HL-60 (cell line): Measurements from ENCODE around the gene SLC35C1.

ENCODE experiments used
- DNase-seq, 2 experiments: peaks; one replicate each; pipeline ENCODE4 v3.0.0-alpha.2; 2010 to 2020; ENCODE audit warnings: low read depth in 1 of 2, low spot score in 1 of 2
- H3K27ac ChIP-seq: fragments of 250-450 bp; sonication (Bioruptor Pico); replicated peaks from 2 replicates; pipeline ENCODE4 v1.5.1; 2020; ENCODE audit warnings: mild to moderate bottlenecking, moderate library complexity
- H3K27me3 ChIP-seq: fragments of 250-450 bp; sonication (Bioruptor Pico); 2 replicates; pipeline ENCODE4 v1.5.1; 2021; ENCODE audit warnings: mild to moderate bottlenecking, moderate library complexity; ENCODE audit not compliant: insufficient read depth, poor library complexity, severe bottlenecking
- H3K4me3 ChIP-seq: replicated peaks from 2 replicates; pipeline ENCODE4 v1.5.1; 2011; ENCODE audit warnings: mild to moderate bottlenecking, control low read depth, low read length; ENCODE audit not compliant: insufficient read depth
- GABPA ChIP-seq: IDR thresholded peaks from 2 replicates; pipeline ENCODE4 v1.6.1; 2012; ENCODE audit warnings: low read depth
- POLR2AphosphoS5 ChIP-seq: IDR thresholded peaks from 2 replicates; pipeline ENCODE4 v1.6.1; 2012; ENCODE audit warnings: low read depth
- SPI1 ChIP-seq: IDR thresholded peaks from 2 replicates; pipeline ENCODE4 v1.6.1; 2012; ENCODE audit warnings: low read depth, mild to moderate bottlenecking, borderline replicate concordance
- TF ChIP-seq, protein P1 (sequence below): IDR thresholded peaks from one replicate; pipeline ENCODE4 v1.5.1; 2011; ENCODE audit warnings: low read length, control low read depth, inconsistent platforms; ENCODE audit not compliant: insufficient read depth
- TF ChIP-seq, protein P2 (sequence below): IDR thresholded peaks from 2 replicates; pipeline ENCODE4 v1.6.1; 2012; ENCODE audit warnings: low read depth; ENCODE audit not compliant: insufficient replicate concordance

Gene SLC35C1

DNA sequence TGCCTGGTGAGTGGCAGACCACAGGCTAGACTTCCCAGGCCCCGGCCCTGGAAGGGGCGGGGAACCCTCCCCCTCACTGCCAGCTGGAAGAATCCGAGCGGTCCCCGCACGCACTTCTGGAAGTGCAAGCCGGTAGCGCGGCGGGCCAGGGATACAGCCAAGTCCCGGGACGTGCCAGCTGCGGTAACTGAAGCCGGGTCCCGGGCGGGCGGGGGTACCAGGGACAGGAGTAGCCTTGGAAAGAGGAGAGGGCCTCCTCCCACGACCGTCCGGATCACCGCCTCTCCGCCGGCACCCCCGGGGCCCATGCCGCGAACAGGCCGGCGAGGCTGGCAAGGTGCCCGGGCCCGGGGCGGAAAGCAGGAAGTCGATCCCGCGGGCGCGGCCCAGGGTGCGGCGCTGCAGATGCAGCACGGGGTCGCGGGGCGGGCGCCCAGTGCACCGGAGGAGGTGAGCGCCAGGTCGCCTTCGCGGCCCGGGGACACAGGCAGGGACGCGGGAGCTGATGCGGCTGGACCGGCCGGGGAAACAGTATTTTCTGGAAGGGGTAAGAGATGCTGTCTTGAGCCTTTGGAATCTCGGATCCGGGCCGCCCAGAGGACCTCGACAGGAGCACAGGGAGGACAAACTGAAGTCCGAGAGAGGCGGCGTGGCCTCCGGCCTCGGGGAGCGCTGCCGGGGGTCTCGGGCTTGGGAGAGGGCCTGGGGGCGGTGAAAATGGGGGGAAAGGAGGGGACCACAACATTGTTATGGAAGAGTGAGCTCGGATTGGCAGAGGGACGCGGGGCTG lies 783 bp upstream of the SLC35C1 start:
- Histone ChIP-seq H3K4me3 (peak overlapping the region; percentile 85), H3K27ac (peak overlapping the region; percentile 79), H3K27me3 (no peaks in the 10 kb centered on the region)
- TF ChIP-seq GABPA (no peak), POLR2AphosphoS5 (no peak; the same call in 1 of the 2 replicates), SPI1 (no peak)
- TF ChIP-seq, protein P1, sequence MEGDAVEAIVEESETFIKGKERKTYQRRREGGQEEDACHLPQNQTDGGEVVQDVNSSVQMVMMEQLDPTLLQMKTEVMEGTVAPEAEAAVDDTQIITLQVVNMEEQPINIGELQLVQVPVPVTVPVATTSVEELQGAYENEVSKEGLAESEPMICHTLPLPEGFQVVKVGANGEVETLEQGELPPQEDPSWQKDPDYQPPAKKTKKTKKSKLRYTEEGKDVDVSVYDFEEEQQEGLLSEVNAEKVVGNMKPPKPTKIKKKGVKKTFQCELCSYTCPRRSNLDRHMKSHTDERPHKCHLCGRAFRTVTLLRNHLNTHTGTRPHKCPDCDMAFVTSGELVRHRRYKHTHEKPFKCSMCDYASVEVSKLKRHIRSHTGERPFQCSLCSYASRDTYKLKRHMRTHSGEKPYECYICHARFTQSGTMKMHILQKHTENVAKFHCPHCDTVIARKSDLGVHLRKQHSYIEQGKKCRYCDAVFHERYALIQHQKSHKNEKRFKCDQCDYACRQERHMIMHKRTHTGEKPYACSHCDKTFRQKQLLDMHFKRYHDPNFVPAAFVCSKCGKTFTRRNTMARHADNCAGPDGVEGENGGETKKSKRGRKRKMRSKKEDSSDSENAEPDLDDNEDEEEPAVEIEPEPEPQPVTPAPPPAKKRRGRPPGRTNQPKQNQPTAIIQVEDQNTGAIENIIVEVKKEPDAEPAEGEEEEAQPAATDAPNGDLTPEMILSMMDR, result no peak
- TF ChIP-seq, protein P2, sequence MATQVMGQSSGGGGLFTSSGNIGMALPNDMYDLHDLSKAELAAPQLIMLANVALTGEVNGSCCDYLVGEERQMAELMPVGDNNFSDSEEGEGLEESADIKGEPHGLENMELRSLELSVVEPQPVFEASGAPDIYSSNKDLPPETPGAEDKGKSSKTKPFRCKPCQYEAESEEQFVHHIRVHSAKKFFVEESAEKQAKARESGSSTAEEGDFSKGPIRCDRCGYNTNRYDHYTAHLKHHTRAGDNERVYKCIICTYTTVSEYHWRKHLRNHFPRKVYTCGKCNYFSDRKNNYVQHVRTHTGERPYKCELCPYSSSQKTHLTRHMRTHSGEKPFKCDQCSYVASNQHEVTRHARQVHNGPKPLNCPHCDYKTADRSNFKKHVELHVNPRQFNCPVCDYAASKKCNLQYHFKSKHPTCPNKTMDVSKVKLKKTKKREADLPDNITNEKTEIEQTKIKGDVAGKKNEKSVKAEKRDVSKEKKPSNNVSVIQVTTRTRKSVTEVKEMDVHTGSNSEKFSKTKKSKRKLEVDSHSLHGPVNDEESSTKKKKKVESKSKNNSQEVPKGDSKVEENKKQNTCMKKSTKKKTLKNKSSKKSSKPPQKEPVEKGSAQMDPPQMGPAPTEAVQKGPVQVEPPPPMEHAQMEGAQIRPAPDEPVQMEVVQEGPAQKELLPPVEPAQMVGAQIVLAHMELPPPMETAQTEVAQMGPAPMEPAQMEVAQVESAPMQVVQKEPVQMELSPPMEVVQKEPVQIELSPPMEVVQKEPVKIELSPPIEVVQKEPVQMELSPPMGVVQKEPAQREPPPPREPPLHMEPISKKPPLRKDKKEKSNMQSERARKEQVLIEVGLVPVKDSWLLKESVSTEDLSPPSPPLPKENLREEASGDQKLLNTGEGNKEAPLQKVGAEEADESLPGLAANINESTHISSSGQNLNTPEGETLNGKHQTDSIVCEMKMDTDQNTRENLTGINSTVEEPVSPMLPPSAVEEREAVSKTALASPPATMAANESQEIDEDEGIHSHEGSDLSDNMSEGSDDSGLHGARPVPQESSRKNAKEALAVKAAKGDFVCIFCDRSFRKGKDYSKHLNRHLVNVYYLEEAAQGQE, result no peak
- DNase-seq, result peak; percentile 47 to 63

DNA sequence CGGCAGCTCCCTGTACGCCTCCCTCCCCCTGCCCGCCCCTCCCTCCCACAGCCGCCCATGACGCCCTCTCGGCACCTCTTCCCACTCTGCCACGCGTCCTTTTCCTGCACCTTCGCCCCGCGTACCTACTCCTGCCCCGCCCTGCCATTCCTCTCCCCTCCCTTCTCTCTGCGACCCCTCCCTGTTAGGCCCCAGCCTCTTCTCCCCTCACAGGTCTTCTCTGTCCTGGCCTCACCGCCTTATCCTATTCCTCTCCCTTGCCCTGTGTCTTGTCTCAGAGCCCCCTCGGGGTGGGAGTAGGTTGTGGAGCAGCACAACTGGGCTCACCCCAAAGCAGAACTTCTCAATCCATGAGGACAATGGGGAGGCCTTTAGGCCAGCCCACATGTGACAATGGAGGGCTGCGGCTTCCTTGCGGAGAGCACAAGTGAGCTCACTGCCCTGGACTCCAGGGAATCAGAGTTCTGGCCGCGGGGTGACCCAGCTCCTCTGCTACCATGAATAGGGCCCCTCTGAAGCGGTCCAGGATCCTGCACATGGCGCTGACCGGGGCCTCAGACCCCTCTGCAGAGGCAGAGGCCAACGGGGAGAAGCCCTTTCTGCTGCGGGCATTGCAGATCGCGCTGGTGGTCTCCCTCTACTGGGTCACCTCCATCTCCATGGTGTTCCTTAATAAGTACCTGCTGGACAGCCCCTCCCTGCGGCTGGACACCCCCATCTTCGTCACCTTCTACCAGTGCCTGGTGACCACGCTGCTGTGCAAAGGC lies 539 bp downstream of the SLC35C1 start:
- Histone ChIP-seq H3K27me3 (no peaks in the 10 kb centered on the region), H3K27ac (peak overlapping the region; percentile 79), H3K4me3 (peak overlapping the region; percentile 85)
- TF ChIP-seq, protein P2, result no peak
- no peak; the same call in 1 of the 2 replicates for TF ChIP-seq POLR2AphosphoS5
- TF ChIP-seq, protein P1, result no peak
- TF ChIP-seq SPI1, result no peak
- no peak for TF ChIP-seq GABPA
- peak; percentile 54 to 79 for DNase-seq

DNA sequence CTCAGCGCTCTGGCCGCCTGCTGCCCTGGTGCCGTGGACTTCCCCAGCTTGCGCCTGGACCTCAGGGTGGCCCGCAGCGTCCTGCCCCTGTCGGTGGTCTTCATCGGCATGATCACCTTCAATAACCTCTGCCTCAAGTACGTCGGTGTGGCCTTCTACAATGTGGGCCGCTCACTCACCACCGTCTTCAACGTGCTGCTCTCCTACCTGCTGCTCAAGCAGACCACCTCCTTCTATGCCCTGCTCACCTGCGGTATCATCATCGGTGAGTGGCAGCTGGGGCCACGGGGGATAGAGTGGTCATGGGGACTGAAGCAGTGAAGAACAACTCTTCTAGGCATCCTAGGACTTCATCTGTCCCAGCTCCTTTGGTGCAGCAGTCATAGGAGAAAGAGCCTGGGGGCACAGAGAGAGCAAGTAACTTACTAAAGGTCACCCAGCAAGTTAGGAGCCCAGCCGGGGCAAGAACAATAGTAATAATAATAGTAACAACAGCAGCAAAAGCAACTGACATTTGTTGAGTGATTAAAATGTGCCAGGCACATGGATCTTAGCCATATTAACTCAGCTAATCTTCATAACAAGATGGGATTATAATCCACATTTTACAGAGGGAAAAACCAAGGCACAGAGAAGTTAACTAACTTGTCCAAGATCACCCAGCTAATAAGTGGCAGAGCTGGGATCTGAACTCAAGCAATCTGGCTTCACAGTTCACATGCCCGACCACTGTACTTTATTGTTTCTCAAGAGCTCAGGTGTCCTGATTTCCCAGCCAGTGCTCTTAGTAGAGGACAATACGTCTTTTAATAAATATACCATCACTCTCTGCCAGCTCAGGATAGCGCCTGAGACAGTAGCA lies 1.4 kb downstream of the SLC35C1 start:
- peak overlapping the region; percentile 79 for H3K27ac ChIP-seq
- DNase-seq, result no peak
- TF ChIP-seq GABPA, result no peak
- TF ChIP-seq, protein P2, result no peak
- TF ChIP-seq, protein P1, result no peak
- no peak for TF ChIP-seq POLR2AphosphoS5
- no peak for TF ChIP-seq SPI1
- no peaks in the 10 kb centered on the region for H3K27me3 ChIP-seq
- peak overlapping the region; percentile 85 for H3K4me3 ChIP-seq
